HG03108 (cell line): ENCODE data around the gene POU2F1.

ENCODE experiments used
- ATAC-seq: cut with Tn5 transposase; IDR thresholded peaks from one replicate; pipeline ENCODE4 v1.9.1; 2021; ENCODE audit warnings: moderate library complexity; ENCODE audit not compliant: unreplicated experiment

Gene POU2F1

DNA sequence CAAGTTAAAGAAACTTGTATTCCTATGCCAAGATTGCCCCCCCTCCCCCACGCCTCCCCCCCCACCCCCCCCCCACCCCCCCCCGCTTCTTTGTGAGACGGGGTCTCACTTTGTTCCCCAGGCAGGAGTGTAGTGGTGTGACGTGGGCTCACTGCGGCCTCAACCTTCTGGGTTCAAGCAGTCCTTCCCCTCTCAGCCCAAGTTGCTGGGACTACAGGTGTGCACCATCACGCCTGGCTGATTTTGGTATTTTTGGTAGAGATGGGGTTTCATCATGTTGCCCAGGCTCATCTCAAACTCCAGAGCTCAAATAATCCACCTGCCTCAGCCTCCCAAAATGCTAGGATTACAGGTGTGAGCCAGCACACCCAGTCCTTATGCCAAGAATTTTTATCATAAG is 136.6 kb downstream of the POU2F1 start:
- ATAC-seq, result no peak

GRCh38 chr1:167359295-167359694 is 138.6 kb downstream of the POU2F1 start:
- no peak for ATAC-seq

DNA sequence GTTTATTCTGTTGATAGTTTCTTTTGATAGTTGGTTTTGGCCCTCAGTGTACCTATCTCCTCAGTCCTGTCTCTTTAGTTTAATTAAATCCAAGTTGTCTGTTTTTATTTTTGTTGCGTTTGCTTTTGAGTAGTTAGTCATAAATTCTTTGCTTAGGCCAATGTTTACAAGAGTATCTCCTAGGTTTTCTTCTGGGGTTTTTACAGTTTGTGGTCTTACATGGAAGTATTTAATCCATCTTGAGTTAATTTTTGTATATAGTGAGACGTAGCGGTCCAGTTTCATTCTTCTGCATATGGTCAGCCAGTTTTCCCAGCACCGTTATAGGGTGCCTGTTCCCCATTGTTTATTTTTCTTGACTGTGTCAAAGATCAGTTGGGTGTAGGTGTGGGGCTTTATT is 139.4 kb downstream of the POU2F1 start:
- no peak for ATAC-seq

DNA sequence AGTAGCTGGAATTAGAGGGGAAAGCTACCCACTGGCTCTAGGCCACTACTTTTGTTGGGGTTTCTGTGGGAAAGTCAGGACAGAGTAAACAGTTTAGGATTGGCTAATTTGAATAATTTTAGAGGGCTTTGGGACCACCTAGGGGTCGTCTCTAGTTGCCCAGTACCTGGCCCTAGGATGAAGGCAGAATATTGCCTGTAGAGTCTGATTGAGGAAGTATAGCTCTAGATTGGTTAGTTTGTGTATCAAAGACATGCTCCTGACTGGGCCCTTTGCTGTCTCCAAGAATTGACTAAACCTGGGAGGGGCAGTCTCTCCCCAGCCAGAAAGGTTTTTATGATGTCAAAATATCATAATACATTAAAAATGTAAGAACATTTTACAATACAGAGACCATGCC is 142.0 kb downstream of the POU2F1 start:
- ATAC-seq, result no peak

GRCh38 chr1:167364826-167365225 is 144.1 kb downstream of the POU2F1 start:
- no peak for ATAC-seq

DNA sequence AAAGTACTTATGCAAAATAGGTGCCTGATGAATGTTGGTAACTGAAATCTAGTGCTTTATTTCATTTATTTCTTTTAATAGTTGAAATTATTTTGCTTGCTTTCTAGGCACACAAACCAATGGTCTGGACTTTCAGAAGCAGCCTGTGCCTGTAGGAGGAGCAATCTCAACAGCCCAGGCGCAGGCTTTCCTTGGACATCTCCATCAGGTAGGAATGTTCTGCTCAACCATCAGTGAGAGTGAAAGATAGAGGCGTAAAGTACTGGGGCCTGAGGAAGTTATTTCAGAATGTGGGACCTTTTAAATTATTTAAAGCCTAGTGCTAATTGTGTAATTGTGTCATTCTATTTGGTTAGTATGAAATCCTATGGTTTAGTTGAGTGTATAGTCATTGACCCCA is 144.7 kb downstream of the POU2F1 start:
- ATAC-seq, result no peak

- ATAC-seq, result no peak
These were observed 147.0 kb downstream of the POU2F1 start for GRCh38 chr1:167367705-167368104.

GRCh38 chr1:167369175-167369574 is 148.5 kb downstream of the POU2F1 start:
- ATAC-seq, result no peak

- no peak for ATAC-seq
These were observed 149.2 kb downstream of the POU2F1 start for GRCh38 chr1:167369933-167370332.

- ATAC-seq, result no peak
These were observed 150.3 kb downstream of the POU2F1 start for GRCh38 chr1:167371030-167371429.

DNA sequence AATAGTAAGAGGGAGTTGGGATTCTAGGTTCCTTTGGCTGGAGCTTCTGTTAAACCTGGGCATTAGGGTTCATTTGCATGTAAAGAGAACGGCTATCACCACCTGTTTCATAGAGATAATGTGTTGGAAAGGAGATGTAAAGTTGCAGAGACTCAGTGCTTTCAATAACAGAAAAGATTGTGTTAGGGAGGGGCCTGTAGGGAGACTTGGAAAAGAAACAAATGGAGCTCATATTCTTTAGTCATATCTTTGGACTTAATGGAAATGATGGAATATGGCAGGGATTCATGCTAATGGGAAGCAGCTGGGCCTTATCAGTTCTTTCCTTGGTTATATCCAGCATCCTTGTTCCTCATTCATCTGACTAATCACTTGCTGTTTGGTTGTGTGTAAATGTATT is 152.7 kb downstream of the POU2F1 start:
- ATAC-seq, result no peak

GRCh38 chr1:167373986-167374385 is 153.3 kb downstream of the POU2F1 start:
- no peak for ATAC-seq

DNA sequence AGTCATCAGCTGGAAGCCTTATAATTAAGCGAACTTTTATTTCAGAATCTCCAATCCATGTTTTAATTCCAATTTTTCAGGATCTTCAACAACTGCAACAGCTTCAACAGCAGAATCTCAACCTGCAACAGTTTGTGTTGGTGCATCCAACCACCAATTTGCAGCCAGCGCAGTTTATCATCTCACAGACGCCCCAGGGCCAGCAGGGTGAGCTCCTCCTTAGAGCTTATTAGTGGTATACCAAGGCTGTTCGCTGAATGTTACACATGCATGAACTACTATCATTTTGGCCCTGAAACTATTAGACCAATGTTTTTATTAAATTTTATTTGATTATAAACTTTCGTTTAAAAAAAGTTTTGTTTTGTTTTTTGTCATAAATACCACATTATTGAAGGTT is 155.3 kb downstream of the POU2F1 start:
- ATAC-seq, result no peak

DNA sequence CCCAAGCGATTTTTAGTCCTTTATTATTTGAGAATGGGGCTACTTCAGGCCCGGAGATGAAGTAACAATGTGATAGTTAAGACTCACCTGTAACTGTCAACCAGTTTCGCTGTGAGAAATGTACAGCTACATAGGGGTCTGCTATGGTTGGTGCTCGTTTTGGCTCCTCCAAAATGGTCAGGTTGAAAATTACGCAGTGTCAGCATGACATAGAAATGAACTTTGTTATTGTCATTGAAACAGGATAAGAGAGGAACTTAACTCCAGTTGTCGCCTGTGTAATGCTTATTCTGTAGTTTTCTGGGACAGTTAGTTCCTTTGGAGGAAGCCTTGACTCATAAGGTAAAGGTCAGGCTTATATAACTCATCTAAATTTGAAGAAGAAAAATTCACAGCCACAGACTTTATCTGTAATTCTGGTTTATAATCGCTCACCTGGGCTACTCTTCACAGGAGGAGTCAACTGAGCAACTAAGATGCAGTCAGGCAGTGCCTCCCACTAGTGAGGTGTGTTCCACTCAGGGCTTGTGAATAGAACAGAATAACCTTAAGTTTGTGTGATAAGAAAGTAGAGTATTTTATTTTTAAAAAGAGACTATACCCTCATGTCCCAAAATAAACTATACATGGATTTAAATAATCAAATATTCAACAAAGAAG is 166.7 kb downstream of the POU2F1 start:
- ATAC-seq, result no peak

DNA sequence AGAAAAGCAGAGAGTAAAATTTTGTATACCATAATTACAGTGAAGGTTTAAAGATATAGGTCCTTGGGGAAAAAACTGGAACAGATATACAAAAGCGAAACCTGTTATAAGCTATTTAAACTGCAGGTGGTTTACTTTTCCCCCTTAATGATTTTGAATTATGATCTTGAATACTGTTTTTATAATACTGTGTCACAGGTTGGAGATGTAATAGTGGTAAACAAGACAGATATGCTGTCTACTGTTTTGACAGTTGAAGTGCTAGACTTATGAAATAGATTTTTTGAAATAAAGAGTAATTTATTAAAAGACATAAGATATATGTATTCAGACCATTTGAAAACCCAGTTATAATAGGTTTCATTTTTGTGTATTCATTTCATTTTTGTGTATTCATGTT is 168.3 kb downstream of the POU2F1 start:
- no peak for ATAC-seq

DNA sequence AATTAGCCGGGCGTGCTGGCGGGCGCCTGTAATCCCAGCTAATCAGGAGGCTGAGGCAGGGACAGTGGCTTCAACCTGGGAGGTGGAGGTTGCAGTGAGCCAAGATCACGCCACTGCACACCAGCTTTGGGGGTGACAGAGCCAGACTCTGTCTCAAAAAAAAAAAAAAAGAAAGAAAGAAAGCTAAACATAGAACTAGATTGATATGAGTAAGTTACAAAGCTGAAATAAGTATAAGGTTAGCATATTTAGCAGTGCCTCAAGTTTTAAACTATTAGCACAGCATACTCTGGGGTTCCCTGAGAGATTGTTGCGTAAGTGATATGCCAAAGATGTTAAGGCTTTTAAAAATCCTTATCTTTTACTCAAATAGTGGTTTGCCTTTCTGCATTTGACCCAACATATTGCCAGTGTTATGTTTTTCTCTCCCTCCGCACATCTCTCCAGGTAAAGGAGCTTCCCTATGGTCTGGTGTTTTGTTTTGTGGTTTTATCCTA is 171.6 kb downstream of the POU2F1 start:
- ATAC-seq, result no peak

GRCh38 chr1:167400359-167400953 is 179.8 kb downstream of the POU2F1 start:
- no peak for ATAC-seq

DNA sequence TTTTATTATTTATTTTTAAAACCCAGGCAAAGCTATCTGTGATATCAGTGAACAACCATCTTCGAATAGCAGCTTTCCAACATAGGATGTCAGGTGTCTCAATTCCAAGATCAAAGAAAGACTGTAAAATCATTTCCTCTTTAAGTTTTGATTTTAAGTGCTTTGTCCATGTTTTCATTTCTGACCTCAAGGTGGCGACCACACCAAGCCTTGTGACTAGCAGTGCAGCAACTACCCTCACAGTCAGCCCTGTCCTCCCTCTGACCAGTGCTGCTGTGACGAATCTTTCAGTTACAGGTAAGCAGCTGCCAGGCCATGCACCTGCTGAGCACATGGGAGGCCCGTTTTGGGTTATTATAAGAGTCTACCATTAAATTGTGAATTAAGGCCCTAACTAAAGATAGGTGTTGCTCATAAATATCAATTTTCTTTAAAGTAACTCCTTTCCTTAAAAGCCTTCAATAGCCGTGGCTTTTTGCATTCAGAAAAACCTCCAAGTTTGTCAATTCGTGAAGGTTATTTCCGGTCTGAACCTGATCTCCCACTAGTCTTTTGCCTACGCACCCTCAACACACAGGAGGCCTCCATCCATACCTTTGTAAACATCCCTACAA is 180.7 kb downstream of the POU2F1 start:
- no peak for ATAC-seq

- ATAC-seq, result no peak
These were observed 183.6 kb downstream of the POU2F1 start for GRCh38 chr1:167404161-167404888.

GRCh38 chr1:167404908-167405307 is 184.2 kb downstream of the POU2F1 start:
- ATAC-seq, result no peak

GRCh38 chr1:167408355-167408754 is 187.7 kb downstream of the POU2F1 start:
- no peak for ATAC-seq

GRCh38 chr1:167409183-167409582 is 188.5 kb downstream of the POU2F1 start:
- no peak for ATAC-seq
